GM12874 (cell line): ENCODE measurements around the gene RAPGEF6.

Source experiments
- CTCF ChIP-seq: IDR thresholded peaks from 2 replicates; pipeline ENCODE4 v1.5.1; 2011; ENCODE audit warnings: low read depth, mild to moderate bottlenecking, control low read depth, low read length, moderate library complexity; ENCODE audit not compliant: insufficient read depth

Gene RAPGEF6

DNA sequence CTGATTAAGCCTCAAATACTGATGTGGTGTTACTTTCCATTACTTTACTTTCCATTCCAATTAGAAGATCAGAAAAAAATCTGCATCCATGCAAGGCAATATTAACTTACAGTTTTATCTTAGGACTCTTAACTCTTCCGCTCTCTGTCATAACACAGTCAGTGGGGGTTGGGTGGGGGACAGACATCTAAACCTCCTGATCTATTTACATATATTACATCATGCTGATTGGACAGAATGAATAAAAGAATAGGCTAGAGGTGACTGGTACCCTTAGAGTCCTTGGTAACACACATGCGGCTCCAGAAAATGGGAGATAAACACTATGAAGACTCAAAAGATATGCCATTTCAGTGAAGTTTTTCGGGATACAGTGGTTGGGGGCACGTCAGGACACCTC is 27.6 kb downstream of the RAPGEF6 start:
- TF ChIP-seq CTCF, result no peak

GRCh38 chr5:131605086-131605485 is 29.9 kb downstream of the RAPGEF6 start:
- TF ChIP-seq CTCF, result no peak

GRCh38 chr5:131595088-131596033 is 39.7 kb downstream of the RAPGEF6 start:
- TF ChIP-seq CTCF, result no peak

DNA sequence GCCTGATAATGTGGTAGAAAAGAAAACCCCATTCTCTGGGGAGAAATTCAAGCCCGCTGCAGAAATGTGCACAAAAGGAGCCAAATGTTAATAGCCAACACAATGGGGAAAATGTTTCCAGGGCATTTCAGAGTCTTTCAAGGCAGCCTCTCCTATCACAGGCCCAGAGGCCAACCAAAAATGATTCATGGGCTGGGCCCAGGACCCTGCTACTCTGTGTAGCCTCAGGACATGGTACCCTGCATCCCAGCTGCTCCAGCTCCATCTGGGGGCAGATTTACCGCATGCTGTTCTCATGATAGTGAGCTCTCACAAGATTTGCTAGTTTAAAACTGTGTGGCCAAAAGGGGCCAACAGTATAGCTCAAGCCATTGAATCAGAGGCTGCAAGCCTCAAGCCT is 41.1 kb downstream of the RAPGEF6 start:
- TF ChIP-seq CTCF, result no peak

GRCh38 chr5:131589510-131590348 is 45.3 kb downstream of the RAPGEF6 start:
- peak; percentile 80 for TF ChIP-seq CTCF

DNA sequence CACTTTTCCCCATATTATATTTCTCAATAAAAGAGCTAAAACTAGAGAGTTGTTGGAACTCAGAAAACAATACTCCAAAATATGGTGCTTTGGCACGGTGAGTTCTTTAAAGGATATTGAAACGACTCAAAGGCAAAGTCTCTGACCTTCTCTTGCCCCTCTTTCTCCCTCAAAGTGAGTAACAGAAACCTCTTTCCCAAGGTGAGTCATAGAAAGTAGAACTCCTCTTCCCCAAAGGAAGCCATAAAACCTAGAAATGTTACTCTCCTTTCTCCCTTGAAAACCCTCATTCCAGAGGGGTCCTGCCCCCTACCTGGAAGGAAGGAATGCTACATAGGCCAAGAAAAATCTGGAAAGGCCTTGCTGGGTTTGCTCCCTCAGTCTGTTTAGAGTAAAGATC is 47.5 kb downstream of the RAPGEF6 start:
- no peak for TF ChIP-seq CTCF

GRCh38 chr5:131581702-131582101 is 53.3 kb downstream of the RAPGEF6 start:
- TF ChIP-seq CTCF, result no peak
